ENCODE measurements around the gene VTA1. TPM values are rescaled to one million over a fixed set of nuclear protein-coding genes. Genes with fewer than 3 reads are reported as not detected.

The VTA1 gene
- polyA plus RNA-seq, 1 donor (not counting 4 experiments of a cell fraction or from before 2014, with no cell fraction given), result 97.4 TPM

- no peak overlapping the region for H3K27ac ChIP-seq (ENCODE audit: control insufficient read depth, insufficient read depth, low read length)
- H3K79me2 ChIP-seq (ENCODE audit: control insufficient read depth, insufficient read depth, low read length), result no peaks in the 10 kb centered on the region
- H3K9me3 ChIP-seq (ENCODE audit: control insufficient read depth, low read depth, low read length), result no peaks in the 10 kb centered on the region
- no peak overlapping the region for H2AFZ ChIP-seq (ENCODE audit: control insufficient read depth, low read length)
- no peak for TF ChIP-seq EZH2 (IDR thresholded peaks at IDR 0.05; ENCODE audit: low read length)
- TF ChIP-seq CTCF (optimal IDR thresholded peaks at IDR 0.05 in 1 of 3, IDR thresholded peaks at IDR 0.05 in 1 of 3, conservative IDR thresholded peaks at IDR 0.05 in 1 of 3; ENCODE audit: extremely low read depth in 1 of 3, insufficient read depth in 2 of 3, low read length in 3 of 3), result no peak
- H3K36me3 ChIP-seq (ENCODE audit: control insufficient read depth in 2 of 2, extremely low read depth in 1 of 2, insufficient read depth in 2 of 2, low read length in 2 of 2), result no peaks in the 10 kb centered on the region
- no peak overlapping the region for H3K4me3 ChIP-seq (ENCODE audit: control insufficient read depth in 2 of 3, extremely low read depth in 1 of 3, insufficient read depth in 2 of 3, low read depth in 1 of 3, low read length in 3 of 3)
- dilution Hi-C loops (cut with MboI; ENCODE audit: extremely low pct_ligation_motif_present, low sequenced_read_pairs), result loop anchor here (25.0 kb wide), 1 partner anchor 434 kb away; no protein-coding TSS in a partner anchor
- no peak overlapping the region for H3K4me2 ChIP-seq (ENCODE audit: control insufficient read depth, extremely low read depth, insufficient read depth, low read depth, low read length)
- no peak overlapping the region for H3K9ac ChIP-seq (ENCODE audit: control insufficient read depth, extremely low read depth, insufficient read depth, low read length)
- H3K27me3 ChIP-seq (ENCODE audit: control insufficient read depth, extremely low read depth, insufficient read depth, low read length), result no peaks in the 10 kb centered on the region
- H4K20me1 ChIP-seq (ENCODE audit: control insufficient read depth, extremely low read depth, insufficient read depth, low read length), result no peaks in the 10 kb centered on the region
- FAIRE-seq, result no peak
- no peak for DNase-seq (ENCODE audit: low read depth, low spot score)
- H3K9me1 ChIP-seq (ENCODE audit: control insufficient read depth, extremely low read depth, insufficient read depth, low read length), result no peaks in the 10 kb centered on the region
- H3K4me1 ChIP-seq (ENCODE audit: control insufficient read depth, extremely low read depth, insufficient read depth, low read length), result no peaks in the 10 kb centered on the region
Measured at GRCh38 chr6:142121342-142121741, 25.7 kb upstream of the VTA1 start.

- H3K27me3 ChIP-seq (ENCODE audit: control insufficient read depth, extremely low read depth, insufficient read depth, low read length), result no peaks in the 10 kb centered on the region
- H3K9ac ChIP-seq (ENCODE audit: control insufficient read depth, extremely low read depth, insufficient read depth, low read length), result no peak overlapping the region
- H3K27ac ChIP-seq (ENCODE audit: control insufficient read depth, insufficient read depth, low read length), result no peak overlapping the region
- no peak for DNase-seq (ENCODE audit: low read depth, low spot score)
- no peak for FAIRE-seq
- no peak overlapping the region for H3K4me3 ChIP-seq (ENCODE audit: control insufficient read depth in 2 of 3, extremely low read depth in 1 of 3, insufficient read depth in 2 of 3, low read depth in 1 of 3, low read length in 3 of 3)
- no peak overlapping the region for H2AFZ ChIP-seq (ENCODE audit: control insufficient read depth, low read length)
- H3K4me2 ChIP-seq (ENCODE audit: control insufficient read depth, extremely low read depth, insufficient read depth, low read depth, low read length), result no peak overlapping the region
- no peak for TF ChIP-seq CTCF (optimal IDR thresholded peaks at IDR 0.05 in 1 of 3, IDR thresholded peaks at IDR 0.05 in 1 of 3, conservative IDR thresholded peaks at IDR 0.05 in 1 of 3; ENCODE audit: extremely low read depth in 1 of 3, insufficient read depth in 2 of 3, low read length in 3 of 3)
- TF ChIP-seq EZH2 (IDR thresholded peaks at IDR 0.05; ENCODE audit: low read length), result no peak
- H3K9me1 ChIP-seq (ENCODE audit: control insufficient read depth, extremely low read depth, insufficient read depth, low read length), result no peaks in the 10 kb centered on the region
- no peaks in the 10 kb centered on the region for H3K9me3 ChIP-seq (ENCODE audit: control insufficient read depth, low read depth, low read length)
- H3K36me3 ChIP-seq (ENCODE audit: control insufficient read depth in 2 of 2, extremely low read depth in 1 of 2, insufficient read depth in 2 of 2, low read length in 2 of 2), result no peaks in the 10 kb centered on the region
- H3K79me2 ChIP-seq (ENCODE audit: control insufficient read depth, insufficient read depth, low read length), result no peaks in the 10 kb centered on the region
- dilution Hi-C loops (cut with MboI; ENCODE audit: extremely low pct_ligation_motif_present, low sequenced_read_pairs), result no loop called here
- H3K4me1 ChIP-seq (ENCODE audit: control insufficient read depth, extremely low read depth, insufficient read depth, low read length), result no peaks in the 10 kb centered on the region
- no peaks in the 10 kb centered on the region for H4K20me1 ChIP-seq (ENCODE audit: control insufficient read depth, extremely low read depth, insufficient read depth, low read length)
Measured at GRCh38 chr6:142130814-142131213, 16.2 kb upstream of the VTA1 start.
